ENCODE data around the gene UBALD2.

- TF ChIP-seq CTCF (IDR thresholded peaks at IDR 0.05; ENCODE audit: borderline replicate concordance, extremely low read depth, low read length, poor library complexity, severe bottlenecking) (no peak), EZH2 (IDR thresholded peaks at IDR 0.05; ENCODE audit: borderline replicate concordance, low read depth, low read length, severe bottlenecking) (no peak)
Measured at GRCh38 chr17:76314392-76315227, 49.5 kb downstream of the UBALD2 start.

Data from DND-41 (cell line).